GM12891 (cell line): ENCODE measurements around the gene RELL2.

Experiments used
- POLR2A ChIP-seq: IDR thresholded peaks from 2 replicates; pipeline ENCODE4 v1.6.1; 2011; ENCODE audit warnings: low read depth, low read length, control low read depth
- POLR2AphosphoS5 ChIP-seq: IDR thresholded peaks from 2 replicates; pipeline ENCODE4 v1.6.1; 2011; ENCODE audit warnings: low read depth, low read length, control low read depth
- POU2F2 ChIP-seq: IDR thresholded peaks from 2 replicates; pipeline ENCODE4 v1.6.1; 2011; ENCODE audit warnings: low read depth, mild to moderate bottlenecking, control low read depth, low read length, moderate library complexity
- SPI1 ChIP-seq: IDR thresholded peaks from 2 replicates; pipeline ENCODE4 v1.6.1; 2011; ENCODE audit warnings: low read depth, low read length, control low read depth
- TAF1 ChIP-seq: IDR thresholded peaks from 2 replicates; pipeline ENCODE4 v1.6.1; 2011; ENCODE audit warnings: low read depth, low read length, control low read depth

DNA sequence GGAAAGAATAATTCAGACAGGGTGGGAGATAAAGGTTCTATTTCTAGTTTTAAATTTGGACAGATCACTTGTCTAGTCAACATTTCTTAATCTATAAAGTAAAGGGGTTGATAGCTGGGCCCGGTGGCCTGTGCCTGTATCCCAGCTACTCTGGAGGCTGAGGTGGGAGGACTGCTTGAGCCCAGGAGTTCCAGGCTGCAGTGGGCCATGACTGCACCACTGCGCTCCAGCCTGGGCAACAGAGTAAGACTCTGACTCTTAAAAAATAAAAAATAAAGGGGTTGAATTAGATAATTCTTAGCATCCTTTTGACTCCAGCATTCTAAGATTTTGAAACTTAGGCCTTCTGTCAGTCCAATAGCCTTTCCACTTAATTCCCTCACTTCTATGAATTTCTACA, 28.8 kb upstream of the RELL2 start:
- TF ChIP-seq POLR2A (no peak), POLR2AphosphoS5 (no peak), TAF1 (no peak), SPI1 (no peak), POU2F2 (no peak)
